GOT3 (cell line): Measurements from ENCODE around the gene CXorf51A.
"Not testable (repeated sequence)": the region's sequence is repeated elsewhere in the genome, so short reads cannot be mapped to it uniquely, and the experiment has no call there.

Source experiments
- DNase-seq: peaks from one replicate; lab custom pipeline; 2025; ENCODE audit warnings: mixed read lengths; lab: John Stamatoyannopoulos, UW

CXorf51A gene

DNA sequence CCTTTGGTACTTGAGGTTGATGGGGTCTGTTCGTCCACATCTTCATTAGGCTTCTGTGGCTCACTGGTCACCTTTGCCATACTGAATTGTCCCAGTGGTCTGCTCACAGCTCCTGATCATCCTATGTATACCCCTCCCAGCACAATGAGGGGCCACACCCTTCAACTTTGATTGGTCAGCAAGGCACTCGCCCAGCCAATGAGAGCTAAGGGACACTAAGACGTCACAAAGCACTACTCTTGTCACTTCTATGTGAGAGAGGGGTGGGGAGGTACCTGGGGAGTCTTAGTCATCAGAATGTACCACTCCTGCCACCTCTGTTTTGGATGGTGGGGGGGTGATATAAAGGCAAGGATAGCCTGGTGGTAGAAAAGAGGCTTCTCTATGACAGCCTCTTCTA lies at the start of gene CXorf51A:
TSS of gene CXorf51A (minus strand) at position 101 of the 400 bp plus-strand sequence. CDS start at position 80, 21 bp downstream.
- not testable (repeated sequence) for DNase-seq

DNA sequence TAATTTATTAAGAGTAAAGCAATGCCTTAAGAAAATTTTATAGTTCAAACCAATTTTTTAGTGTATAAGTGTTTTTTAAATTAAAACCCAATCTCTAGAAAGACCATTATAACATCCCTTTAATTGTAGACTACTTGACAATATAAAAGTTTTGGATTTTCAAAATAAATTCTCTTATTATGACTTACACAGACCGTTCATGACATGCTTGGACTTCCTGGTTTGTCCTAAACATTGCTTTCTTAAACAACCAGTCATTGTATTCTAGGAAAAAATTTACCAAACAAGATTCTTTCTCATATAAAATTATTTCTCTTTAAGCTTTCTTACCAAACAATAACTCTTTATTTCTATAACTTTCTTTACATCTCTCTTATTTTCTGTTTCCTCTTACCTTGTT lies 49.0 kb upstream of the CXorf51A start:
- no peak for DNase-seq

DNA sequence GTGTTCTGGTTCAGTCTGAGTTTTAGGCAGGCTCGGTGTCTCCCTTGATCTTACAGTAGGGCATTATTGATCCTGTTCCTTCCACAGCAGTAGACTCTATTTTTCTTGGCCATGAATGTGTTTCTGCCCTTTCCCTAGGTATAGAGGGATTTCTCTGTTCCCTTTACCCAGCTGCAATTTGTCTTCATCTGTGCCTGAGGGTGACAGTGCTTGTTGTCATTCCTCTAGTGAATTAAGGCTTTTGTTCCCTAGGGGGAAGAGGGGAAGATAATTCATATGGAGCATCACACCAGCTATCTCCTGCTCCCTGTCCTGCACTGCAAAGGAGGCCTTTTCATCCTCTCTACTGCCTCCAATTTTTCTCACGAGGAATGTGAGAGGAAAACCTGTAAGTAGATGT lies 39.7 kb upstream of the CXorf51A start:
- DNase-seq = no peak

DNA sequence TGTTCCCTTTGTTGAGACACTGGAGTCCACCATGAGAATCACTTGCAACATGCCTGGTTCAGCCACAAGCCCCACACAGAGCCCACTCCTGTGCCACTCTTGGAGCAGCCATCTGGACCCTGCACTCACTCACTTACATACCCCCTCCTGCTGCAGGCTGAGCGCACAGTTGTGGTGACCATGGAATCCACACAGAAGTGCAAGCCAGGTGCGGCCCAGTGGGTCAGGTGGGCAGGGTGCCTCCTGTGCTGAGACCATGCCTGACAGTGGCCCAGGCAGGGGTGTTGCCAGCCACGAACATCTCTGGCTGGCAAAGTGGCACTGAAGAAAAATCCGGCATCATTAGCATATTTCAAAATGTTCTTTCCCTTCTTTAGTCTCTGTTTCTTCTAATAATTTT lies 17.4 kb upstream of the CXorf51A start:
- DNase-seq = no peak

DNA sequence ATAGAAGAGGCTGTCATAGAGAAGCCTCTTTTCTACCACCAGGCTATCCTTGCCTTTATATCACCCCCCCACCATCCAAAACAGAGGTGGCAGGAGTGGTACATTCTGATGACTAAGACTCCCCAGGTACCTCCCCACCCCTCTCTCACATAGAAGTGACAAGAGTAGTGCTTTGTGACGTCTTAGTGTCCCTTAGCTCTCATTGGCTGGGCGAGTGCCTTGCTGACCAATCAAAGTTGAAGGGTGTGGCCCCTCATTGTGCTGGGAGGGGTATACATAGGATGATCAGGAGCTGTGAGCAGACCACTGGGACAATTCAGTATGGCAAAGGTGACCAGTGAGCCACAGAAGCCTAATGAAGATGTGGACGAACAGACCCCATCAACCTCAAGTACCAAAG lies 5.1 kb downstream of the CXorf51A start, which contains the start of gene CXorf51B:
TSS of gene CXorf51B (plus strand) at position 301 of the 400 bp plus-strand sequence. CDS start at position 322, 21 bp downstream.
- DNase-seq = not testable (repeated sequence)
